ENCODE measurements around the gene MKI67.

The MKI67 gene

DNA sequence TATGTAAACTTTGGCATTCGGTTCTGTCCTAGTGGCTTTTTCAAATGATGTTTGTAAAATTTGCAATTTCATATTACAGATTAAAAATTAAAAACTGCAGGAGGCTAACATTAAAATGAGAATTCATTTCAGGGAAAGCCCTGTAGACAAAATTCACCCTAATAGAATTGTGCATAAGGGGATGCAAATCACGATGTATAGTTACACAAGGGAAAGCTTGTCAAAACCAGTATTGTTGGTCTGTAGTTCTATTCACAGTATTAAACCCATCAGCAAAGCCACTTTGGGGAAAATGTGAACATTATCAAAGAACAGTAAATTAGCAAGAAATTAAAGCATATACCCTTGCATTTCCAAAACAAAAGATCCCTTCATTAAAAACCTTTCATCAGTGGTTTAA lies 39.9 kb upstream of the MKI67 start:
- DNase-seq (ENCODE audit: low read depth): no peak
- TF ChIP-seq, protein P1, sequence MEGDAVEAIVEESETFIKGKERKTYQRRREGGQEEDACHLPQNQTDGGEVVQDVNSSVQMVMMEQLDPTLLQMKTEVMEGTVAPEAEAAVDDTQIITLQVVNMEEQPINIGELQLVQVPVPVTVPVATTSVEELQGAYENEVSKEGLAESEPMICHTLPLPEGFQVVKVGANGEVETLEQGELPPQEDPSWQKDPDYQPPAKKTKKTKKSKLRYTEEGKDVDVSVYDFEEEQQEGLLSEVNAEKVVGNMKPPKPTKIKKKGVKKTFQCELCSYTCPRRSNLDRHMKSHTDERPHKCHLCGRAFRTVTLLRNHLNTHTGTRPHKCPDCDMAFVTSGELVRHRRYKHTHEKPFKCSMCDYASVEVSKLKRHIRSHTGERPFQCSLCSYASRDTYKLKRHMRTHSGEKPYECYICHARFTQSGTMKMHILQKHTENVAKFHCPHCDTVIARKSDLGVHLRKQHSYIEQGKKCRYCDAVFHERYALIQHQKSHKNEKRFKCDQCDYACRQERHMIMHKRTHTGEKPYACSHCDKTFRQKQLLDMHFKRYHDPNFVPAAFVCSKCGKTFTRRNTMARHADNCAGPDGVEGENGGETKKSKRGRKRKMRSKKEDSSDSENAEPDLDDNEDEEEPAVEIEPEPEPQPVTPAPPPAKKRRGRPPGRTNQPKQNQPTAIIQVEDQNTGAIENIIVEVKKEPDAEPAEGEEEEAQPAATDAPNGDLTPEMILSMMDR (IDR thresholded peaks at IDR 0.05; ENCODE audit: low read depth, low read length, missing control alignments): no peak
- no peak overlapping the region for H3K4me3 ChIP-seq (ENCODE audit: low read depth, low read length)

DNA sequence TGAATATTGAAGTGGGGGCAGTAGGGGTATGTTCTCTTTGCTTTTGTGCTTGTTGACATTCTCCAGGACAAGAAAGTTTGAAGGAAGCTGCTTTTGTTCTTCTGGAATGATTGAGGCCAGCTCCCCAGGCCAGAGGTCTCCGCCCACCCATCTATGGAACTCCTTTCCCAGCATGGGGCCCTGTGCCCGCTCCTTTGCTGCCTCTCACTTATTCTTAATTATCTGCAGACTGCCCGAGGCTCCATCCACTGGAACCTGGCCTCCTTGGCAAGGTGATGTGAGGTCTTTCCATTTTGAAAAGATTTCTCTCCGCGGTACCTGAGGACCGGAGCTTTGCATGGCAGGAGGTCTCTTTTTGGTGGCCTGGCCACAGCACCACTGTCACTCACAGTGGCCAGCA lies 39.3 kb upstream of the MKI67 start:
- TF ChIP-seq, protein P1 (IDR thresholded peaks at IDR 0.05; ENCODE audit: low read depth, low read length, missing control alignments): no peak
- H3K4me3 ChIP-seq (ENCODE audit: low read depth, low read length): no peak overlapping the region
- no peak for DNase-seq (ENCODE audit: low read depth)

DNA sequence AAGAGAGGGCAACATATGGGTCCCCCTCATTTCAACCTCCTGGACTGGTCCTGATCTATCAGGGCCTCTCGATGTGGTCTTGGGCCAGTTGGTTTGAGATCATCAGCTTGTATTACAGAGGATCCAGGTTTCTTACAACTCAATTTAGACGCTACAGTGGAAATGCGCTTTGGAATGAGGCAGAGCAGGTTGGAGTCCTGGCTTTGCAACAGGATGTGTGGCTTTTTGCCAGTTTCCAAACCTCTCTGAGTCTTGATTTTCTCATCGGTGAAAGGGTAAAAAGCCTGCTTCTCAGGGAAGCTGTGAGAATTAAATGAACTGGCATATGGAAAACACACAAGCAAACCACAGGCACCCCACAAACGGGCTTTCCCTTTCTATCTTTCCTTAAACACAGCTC lies 37.5 kb upstream of the MKI67 start:
- H3K4me3 ChIP-seq (ENCODE audit: low read depth, low read length): no peak overlapping the region
- TF ChIP-seq, protein P1 (IDR thresholded peaks at IDR 0.05; ENCODE audit: low read depth, low read length, missing control alignments): no peak
- no peak for DNase-seq (ENCODE audit: low read depth)

DNA sequence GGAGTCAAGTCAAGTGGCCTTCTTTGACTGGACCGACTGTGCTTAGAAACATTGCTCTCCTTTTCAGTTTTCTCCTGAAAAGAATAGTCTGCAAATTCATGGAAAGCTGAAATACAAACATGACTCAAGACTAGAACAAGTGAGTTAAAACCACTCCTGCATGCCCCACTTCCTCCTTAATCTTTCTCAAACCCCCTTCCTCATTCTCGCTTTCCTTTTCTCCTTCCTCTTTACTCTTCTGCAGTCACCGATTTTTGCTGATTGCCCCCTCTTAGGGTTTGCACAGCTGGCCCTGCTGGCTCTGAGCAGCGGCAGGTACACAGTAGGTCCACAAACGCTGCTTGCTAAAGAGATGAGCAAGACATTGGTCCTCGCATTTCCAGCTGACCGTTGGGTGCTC lies 34.8 kb upstream of the MKI67 start:
- TF ChIP-seq, protein P1 (IDR thresholded peaks at IDR 0.05; ENCODE audit: low read depth, low read length, missing control alignments): no peak
- no peak overlapping the region for H3K4me3 ChIP-seq (ENCODE audit: low read depth, low read length)
- no peak for DNase-seq (ENCODE audit: low read depth)

DNA sequence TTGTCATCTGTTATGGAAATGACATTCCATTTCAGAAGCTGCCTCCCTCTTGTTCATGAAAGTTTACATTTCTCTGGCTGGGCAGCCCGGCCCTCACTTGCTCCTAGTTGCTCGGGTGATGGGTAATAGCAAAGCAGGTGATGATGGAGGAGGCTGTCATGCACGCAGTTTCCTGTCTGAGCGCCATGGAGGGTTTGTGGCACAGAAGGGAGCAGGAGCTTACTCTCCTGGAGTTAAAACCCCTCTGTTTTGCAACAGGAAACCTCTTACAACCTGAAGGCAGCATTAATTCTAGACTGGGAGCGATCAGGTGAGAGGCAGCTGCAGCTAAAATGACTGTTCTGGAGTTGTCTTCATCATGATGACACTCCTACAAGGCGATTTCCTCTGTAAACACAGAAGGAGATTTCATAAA lies 34.1 kb upstream of the MKI67 start:
- no peak overlapping the region for H3K4me3 ChIP-seq (ENCODE audit: low read depth, low read length)
- TF ChIP-seq, protein P1 (IDR thresholded peaks at IDR 0.05; ENCODE audit: low read depth, low read length, missing control alignments): no peak
- no peak for DNase-seq (ENCODE audit: low read depth)

DNA sequence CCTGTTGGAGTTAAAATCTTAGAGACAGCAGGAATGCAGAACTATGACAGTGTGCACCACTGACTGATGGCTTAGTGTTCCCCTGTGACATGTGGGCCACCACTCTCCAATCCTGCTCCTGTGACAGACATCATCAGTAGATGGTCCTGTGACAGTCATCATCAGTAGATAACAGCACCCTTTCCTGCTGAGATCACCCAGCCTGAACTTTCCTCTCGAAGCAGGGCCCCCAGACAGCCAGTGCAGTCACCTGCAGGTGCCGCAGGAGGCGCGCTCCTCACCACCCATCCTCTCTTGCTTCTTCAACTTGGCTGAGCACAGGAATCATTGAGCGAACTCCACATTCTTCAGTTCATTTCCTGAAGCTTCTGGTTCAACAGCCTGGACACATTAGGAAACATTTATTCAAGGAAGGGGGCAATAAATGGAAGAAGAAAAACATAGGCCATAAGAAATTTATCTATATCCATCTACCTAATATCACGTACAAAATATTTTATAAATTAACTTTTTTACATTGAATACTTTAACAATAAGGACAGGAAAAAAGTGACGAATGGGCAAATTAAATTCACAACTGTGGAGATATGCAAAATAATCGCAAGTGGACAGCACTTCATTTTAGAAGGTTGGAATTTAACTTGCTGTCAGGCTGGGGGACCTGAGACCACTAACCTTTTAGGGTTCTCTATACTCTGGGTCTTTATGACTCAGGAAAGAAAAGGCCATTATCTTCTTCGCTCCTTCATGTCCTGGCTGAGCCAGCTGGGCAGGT lies 32.0 kb upstream of the MKI67 start:
- TF ChIP-seq, protein P1 (IDR thresholded peaks at IDR 0.05; ENCODE audit: low read depth, low read length, missing control alignments): no peak
- DNase-seq (ENCODE audit: low read depth): no peak
- H3K4me3 ChIP-seq (ENCODE audit: low read depth, low read length): no peak overlapping the region

Data from GM12864 (cell line).